ENCODE data around the gene GLTP. TPM values are rescaled to one million over a fixed set of nuclear protein-coding genes. Genes with fewer than 3 reads are reported as not detected.

Gene GLTP
- total and polyA plus RNA-seq, 2 of the 13 experiments (the other 11 are each of a cell fraction or from before 2014, with no cell fraction given) = 10.7 to 12.9 TPM

DNA sequence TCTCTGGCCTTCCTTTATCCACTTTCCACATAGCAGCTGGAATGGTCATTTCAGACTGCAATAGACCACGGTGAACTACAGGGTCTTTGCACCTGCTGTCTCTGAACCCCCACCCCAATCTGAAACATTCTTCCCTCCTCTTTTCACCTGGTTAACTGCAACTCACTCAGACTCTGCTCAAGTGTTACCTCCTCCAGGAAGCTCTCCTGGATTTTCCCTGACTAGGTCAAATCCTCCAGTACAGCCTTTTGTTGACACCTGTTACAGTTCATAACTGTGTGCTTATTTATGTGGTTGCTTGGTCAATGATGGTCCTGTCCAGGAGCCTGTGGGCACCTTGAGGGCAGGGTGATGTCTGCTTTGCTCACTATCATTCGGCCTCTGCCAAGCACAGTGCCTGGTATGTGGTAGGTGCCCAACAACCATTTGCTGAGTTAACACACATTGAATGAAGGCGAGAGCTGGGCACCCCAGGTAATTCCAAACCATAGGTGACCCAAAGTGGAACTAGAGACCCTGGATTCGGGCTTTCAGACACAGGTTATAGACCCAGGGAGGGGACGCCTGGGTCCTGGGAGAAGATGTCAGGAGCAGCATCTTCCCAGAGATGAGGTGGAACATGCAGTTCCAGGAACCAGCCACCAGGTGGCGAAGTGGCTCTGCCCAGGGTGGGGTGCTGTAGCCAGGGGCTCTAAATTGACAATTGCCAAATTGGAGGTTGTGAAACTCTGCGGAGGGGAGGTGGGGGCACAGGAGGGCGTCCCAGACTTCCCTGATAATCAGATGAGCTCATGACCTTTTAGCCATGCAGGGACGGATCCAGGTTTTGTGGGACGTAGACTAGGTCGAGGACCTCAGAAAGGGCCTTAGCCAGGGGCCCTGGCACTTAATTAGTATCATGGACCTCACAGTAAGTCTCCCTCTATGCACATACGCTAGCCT lies 75.2 kb downstream of the GLTP start (continued):
- 0 out of 2 replicates have a peak, but pooled peaks have one; percentile 24 for TF ChIP-seq ZNF687 (CRISPR knock-in tag; IDR thresholded peaks at IDR 0.05)
- peak; percentile 43; the same call in 1 of the 2 replicates for TF ChIP-seq RXRB (CRISPR knock-in tag; IDR thresholded peaks at IDR 0.05; ENCODE audit: borderline replicate concordance)
- TF ChIP-seq ATF7-NPFF (CRISPR knock-in tag; IDR thresholded peaks at IDR 0.05; ENCODE audit: low read depth) = no peak
- no peak for TF ChIP-seq GATAD1 (CRISPR knock-in tag; IDR thresholded peaks at IDR 0.05)
- TF ChIP-seq JUN (CRISPR knock-in tag; IDR thresholded peaks at IDR 0.05) = no peak
- peak; percentile 68 for TF ChIP-seq XRCC5 (optimal IDR thresholded peaks at IDR 0.05; ENCODE audit: low read length)
- TF ChIP-seq HHEX (CRISPR knock-in tag; IDR thresholded peaks at IDR 0.05) = no peak
- peak; percentile 94 for TF ChIP-seq CTCF (CRISPR knock-in tag; IDR thresholded peaks at IDR 0.05)
- TF ChIP-seq PCBP2 (optimal IDR thresholded peaks at IDR 0.05; ENCODE audit: low read depth, low read length, poor library complexity, severe bottlenecking) = no peak
- peak; percentile 19; the same call in 1 of the 2 replicates for TF ChIP-seq THRA (CRISPR knock-in tag; IDR thresholded peaks at IDR 0.05; ENCODE audit: borderline replicate concordance)
- TF ChIP-seq GABPB1 (CRISPR knock-in tag; IDR thresholded peaks at IDR 0.05) = no peak
- peak; percentile 36; the same call in 1 of the 2 replicates for TF ChIP-seq PITX1 (CRISPR knock-in tag; IDR thresholded peaks at IDR 0.05)
- TF ChIP-seq, protein P1, sequence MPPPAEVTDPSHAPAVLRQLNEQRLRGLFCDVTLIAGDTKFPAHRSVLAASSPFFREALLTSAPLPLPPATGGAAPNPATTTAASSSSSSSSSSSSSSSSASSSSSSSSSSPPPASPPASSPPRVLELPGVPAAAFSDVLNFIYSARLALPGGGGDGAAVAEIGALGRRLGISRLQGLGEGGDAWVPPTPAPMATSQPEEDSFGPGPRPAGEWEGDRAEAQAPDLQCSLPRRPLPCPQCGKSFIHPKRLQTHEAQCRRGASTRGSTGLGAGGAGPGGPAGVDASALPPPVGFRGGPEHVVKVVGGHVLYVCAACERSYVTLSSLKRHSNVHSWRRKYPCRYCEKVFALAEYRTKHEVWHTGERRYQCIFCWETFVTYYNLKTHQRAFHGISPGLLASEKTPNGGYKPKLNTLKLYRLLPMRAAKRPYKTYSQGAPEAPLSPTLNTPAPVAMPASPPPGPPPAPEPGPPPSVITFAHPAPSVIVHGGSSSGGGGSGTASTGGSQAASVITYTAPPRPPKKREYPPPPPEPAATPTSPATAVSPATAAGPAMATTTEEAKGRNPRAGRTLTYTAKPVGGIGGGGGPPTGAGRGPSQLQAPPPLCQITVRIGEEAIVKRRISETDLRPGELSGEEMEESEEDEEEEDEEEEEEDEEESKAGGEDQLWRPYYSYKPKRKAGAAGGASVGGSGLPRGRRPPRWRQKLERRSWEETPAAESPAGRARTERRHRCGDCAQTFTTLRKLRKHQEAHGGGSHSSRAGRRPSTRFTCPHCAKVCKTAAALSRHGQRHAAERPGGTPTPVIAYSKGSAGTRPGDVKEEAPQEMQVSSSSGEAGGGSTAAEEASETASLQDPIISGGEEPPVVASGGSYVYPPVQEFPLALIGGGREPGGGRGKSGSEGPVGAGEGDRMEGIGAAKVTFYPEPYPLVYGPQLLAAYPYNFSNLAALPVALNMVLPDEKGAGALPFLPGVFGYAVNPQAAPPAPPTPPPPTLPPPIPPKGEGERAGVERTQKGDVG (CRISPR knock-in tag; IDR thresholded peaks at IDR 0.05; ENCODE audit: borderline replicate concordance) = no peak
- TF ChIP-seq, protein P2, sequence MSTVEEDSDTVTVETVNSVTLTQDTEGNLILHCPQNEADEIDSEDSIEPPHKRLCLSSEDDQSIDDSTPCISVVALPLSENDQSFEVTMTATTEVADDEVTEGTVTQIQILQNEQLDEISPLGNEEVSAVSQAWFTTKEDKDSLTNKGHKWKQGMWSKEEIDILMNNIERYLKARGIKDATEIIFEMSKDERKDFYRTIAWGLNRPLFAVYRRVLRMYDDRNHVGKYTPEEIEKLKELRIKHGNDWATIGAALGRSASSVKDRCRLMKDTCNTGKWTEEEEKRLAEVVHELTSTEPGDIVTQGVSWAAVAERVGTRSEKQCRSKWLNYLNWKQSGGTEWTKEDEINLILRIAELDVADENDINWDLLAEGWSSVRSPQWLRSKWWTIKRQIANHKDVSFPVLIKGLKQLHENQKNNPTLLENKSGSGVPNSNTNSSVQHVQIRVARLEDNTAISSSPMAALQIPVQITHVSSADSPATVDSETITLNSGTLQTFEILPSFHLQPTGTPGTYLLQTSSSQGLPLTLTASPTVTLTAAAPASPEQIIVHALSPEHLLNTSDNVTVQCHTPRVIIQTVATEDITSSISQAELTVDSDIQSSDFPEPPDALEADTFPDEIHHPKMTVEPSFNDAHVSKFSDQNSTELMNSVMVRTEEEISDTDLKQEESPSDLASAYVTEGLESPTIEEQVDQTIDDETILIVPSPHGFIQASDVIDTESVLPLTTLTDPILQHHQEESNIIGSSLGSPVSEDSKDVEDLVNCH (CRISPR knock-in tag; IDR thresholded peaks at IDR 0.05) = no peak
